Common myeloid progenitor, CD34-positive (primary cell): Measurements from ENCODE around the gene CACNA1H.

ENCODE experiments used
- CTCF ChIA-PET: fragments of 350-600 bp; sonication (Branson Sonifier 250); formaldehyde crosslinking; loops from one replicate; lab custom pipeline; 2021; ENCODE audit warnings: antibody characterized with exemption; lab: Charles Lee
- POLR2A ChIA-PET: fragments of 350-600 bp; sonication (Branson Sonifier 250); formaldehyde crosslinking; loops from one replicate; lab custom pipeline; 2021; ENCODE audit warnings: antibody characterized with exemption; lab: Charles Lee
- DNase-seq, 3 donors: peaks; one replicate each; pipeline versions ENCODE4 v3.0.0 to v3.0.0-alpha.2; 2013
- H3K27ac ChIP-seq, 2 experiments: 1 replicate in 1 of 2; 2 replicates in 1 of 2; pipeline ENCODE4 v1.7.0; 2013; ENCODE audit warnings: inconsistent platforms in 2 of 2, low read length in 2 of 2, mild to moderate bottlenecking in 2 of 2, low read depth in 1 of 2, moderate library complexity in 1 of 2; ENCODE audit not compliant: severe bottlenecking in 2 of 2, insufficient read depth in 1 of 2, poor library complexity in 1 of 2
- H3K27me3 ChIP-seq, 5 experiments: replicated peaks in 2 of 5; 1 replicate in 3 of 5; 2 replicates in 2 of 5; pipeline versions ENCODE4 v1.6.1 to v1.7.0; 2013; ENCODE audit warnings: low read length in 4 of 5, mild to moderate bottlenecking in 2 of 5, moderate library complexity in 2 of 5, inconsistent platforms in 1 of 5; ENCODE audit not compliant: insufficient read depth in 5 of 5, control insufficient read depth in 4 of 5
- H3K36me3 ChIP-seq, 4 experiments: 1 replicate in 2 of 4; 2 replicates in 2 of 4; pipeline versions ENCODE4 v1.6.1 to v1.7.0; 2013; ENCODE audit warnings: low read length in 3 of 4, control low read depth in 1 of 4, mild to moderate bottlenecking in 1 of 4; ENCODE audit not compliant: control insufficient read depth in 4 of 4, insufficient read depth in 4 of 4
- H3K4me1 ChIP-seq, 4 experiments: 1 replicate in 3 of 4; 2 replicates in 1 of 4; pipeline versions ENCODE4 v1.6.1 to v1.7.1; 2013; ENCODE audit warnings: low read length in 3 of 4, mild to moderate bottlenecking in 3 of 4, control low read depth in 1 of 4, inconsistent platforms in 1 of 4, moderate library complexity in 1 of 4; ENCODE audit not compliant: control insufficient read depth in 4 of 4, insufficient read depth in 4 of 4; ENCODE audit errors: control extremely low read depth in 1 of 4
- H3K4me3 ChIP-seq, 7 experiments: 1 replicate in 4 of 7; 2 replicates in 3 of 7; pipeline versions ENCODE4 v1.5.1 to v1.7.0; 2013; ENCODE audit warnings: mild to moderate bottlenecking in 7 of 7, low read length in 6 of 7, moderate library complexity in 6 of 7, inconsistent platforms in 2 of 7, low read depth in 2 of 7, control low read depth in 1 of 7; ENCODE audit not compliant: insufficient read depth in 4 of 7, control insufficient read depth in 1 of 7; ENCODE audit errors: extremely low read depth in 1 of 7
- H3K9me3 ChIP-seq, 5 experiments: 1 replicate in 4 of 5; 2 replicates in 1 of 5; pipeline versions ENCODE4 v1.6.1 to v1.7.1; 2013; ENCODE audit warnings: low read length in 4 of 5, mild to moderate bottlenecking in 2 of 5, inconsistent platforms in 1 of 5, low read depth in 1 of 5, moderate library complexity in 1 of 5; ENCODE audit not compliant: control insufficient read depth in 4 of 5, insufficient read depth in 2 of 5; ENCODE audit errors: control extremely low read depth in 1 of 5
- whole genome bisulfite sequencing: methylation state at CpG from one replicate; pipeline ENCODE4 v1.1.5; 2013; ENCODE audit not compliant: insufficient coverage; 5-methylcytosine and 5-hydroxymethylcytosine counted together

Gene CACNA1H

DNA sequence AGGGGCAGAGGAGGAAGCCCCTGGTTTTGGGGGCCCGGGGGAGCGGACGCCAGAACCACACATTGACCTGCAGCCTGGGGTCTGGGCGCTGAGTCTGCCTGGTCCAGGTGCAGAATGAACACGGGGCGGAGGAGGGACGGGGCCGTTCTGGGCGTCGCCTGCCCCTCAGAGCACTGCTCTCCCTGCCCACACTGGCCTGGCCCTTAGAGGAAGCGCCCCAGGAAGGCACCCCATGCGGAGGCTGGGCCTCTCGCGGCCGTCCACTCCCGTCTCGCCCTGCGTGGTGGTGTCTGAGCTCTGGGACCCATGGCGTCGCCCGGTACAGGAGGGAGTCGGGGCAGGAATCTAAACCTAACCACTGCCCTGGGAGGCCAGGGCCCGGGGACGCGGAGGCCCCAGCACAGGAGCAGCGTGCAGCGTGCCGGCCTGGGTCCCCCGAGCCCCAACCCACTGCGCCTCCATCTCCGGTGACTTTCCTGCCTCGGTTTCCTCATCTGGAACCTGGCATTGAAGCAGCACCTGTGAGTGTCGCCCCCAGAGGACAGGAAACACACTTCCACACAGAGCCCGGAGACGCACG lies 107.3 kb downstream of the CACNA1H start:
- Histone ChIP-seq H3K4me3 (no peak overlapping the region), H3K36me3 (no peaks in the 10 kb centered on the region), H3K9me3 (no peaks in the 10 kb centered on the region), H3K27me3 (peaks cover 0 to 52% (median 17%) of the 10 kb centered on the region in 5 experiments), H3K4me1 (peaks cover 0 to 14% (median 2%) of the 10 kb centered on the region in 4 experiments), H3K27ac (no peak overlapping the region)
- DNase-seq = no peak
- CTCF ChIA-PET = no interaction called here
- 67% methylated on average over 33 of the region's 36 CpGs for WGBS
- POLR2A ChIA-PET = no interaction called here

DNA sequence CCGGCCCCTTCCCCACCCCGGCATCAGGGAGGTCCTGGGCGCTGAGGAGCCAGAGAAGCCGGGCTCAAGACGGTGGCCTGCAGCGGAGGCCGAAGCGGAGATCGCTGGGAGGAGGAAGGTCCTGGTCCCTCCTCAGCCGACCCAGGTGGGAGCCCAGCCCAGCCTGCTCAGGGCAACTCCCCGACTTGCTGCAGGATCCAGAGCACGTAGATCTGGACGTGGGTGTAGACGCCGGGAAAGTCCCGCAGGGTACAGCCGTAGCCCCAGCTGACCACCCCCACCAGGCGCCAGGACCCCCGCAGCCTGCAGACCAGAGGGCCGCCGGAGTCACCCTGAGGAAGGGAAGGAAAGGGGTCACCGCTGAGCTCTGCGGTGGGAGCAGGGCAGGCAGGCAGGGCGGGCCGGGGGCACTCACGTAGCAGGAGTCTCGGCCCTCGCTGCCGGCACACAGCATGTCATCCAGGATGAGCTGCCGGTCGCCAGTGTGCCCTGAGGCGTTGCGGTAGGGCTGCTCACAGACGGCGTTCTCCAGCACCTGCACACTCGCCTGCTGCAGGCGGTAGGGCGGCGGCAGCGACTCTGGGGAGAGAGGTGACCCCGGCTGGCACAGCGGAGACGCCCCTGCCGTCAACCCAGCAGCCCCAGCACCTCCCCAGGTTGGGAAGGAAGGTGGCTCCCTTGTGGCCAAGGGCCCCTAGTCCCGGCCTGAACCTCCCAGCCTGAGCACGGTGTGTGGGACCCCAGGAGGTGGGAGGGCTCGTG lies 108.4 kb downstream of the CACNA1H start:
- peaks cover 0 to 8% (median 2%) of the 10 kb centered on the region in 4 experiments for H3K4me1 ChIP-seq
- DNase-seq = peak in 2 of 3 donors; percentile 47 to 64
- POLR2A ChIA-PET = interaction anchor here (0.5 kb wide), 1 partner anchor 377 kb away, joined by 3 read pairs; no protein-coding TSS in a partner anchor

GRCh38 chr16:1262210-1262845 lies 109.4 kb downstream of the CACNA1H start:
- H3K4me3 ChIP-seq = no peak overlapping the region
- no peak overlapping the region for H3K27ac ChIP-seq
- POLR2A ChIA-PET = no interaction called here
- WGBS = 89% methylated on average over 21 of the region's 32 CpGs
- no peak for DNase-seq
- H3K4me1 ChIP-seq = peaks cover 0 to 8% (median 2%) of the 10 kb centered on the region in 4 experiments
- H3K9me3 ChIP-seq = no peaks in the 10 kb centered on the region
- H3K27me3 ChIP-seq = peaks cover 0 to 52% (median 17%) of the 10 kb centered on the region in 5 experiments
- CTCF ChIA-PET = interaction anchor here (1.6 kb wide), 1 partner anchor 80 kb away, joined by 3 read pairs; no protein-coding TSS in a partner anchor
- H3K36me3 ChIP-seq = no peaks in the 10 kb centered on the region

More for the DNA sequence above, 108.4 kb downstream of the CACNA1H start:
- Histone ChIP-seq H3K4me3 (no peak overlapping the region), H3K9me3 (no peaks in the 10 kb centered on the region), H3K36me3 (no peaks in the 10 kb centered on the region), H3K27ac (no peak overlapping the region), H3K27me3 (peaks cover 0 to 52% (median 17%) of the 10 kb centered on the region in 5 experiments)
- 12% methylated on average over 31 of the region's 47 CpGs for WGBS
- CTCF ChIA-PET = interaction anchor here (1.6 kb wide), 1 partner anchor 81 kb away, joined by 3 read pairs; no protein-coding TSS in a partner anchor

DNA sequence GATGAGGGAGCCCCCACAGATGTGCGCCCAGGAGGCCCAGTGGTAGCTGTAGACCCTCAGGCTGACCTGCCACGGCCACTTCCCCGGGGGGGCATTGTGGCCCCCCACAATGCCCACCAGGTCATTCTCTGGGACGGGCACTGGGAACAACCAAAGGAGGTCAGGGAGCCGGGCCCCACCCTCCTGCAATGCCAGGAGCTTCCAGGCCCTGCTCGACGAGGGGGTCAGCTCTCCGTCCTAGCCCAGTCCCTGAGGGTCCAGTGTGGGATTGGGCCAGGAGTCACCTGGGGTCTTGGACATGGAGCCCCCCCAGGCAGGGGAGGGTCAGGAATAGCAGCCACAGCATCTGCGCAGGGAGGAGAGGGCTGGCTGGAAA lies 109.9 kb downstream of the CACNA1H start:
- WGBS = 95% methylated on average over 9 of the region's 9 CpGs
- peaks cover 0 to 8% (median 2%) of the 10 kb centered on the region in 4 experiments for H3K4me1 ChIP-seq
- no peak for DNase-seq
- H3K4me3 ChIP-seq = no peak overlapping the region
- peaks cover 0 to 47% (median 17%) of the 10 kb centered on the region in 5 experiments for H3K27me3 ChIP-seq
- H3K9me3 ChIP-seq = no peaks in the 10 kb centered on the region
- no peak overlapping the region for H3K27ac ChIP-seq
- CTCF ChIA-PET = no interaction called here
- no peaks in the 10 kb centered on the region for H3K36me3 ChIP-seq
- POLR2A ChIA-PET = no interaction called here

- peak in 1 of 3 donors; percentile 50 for DNase-seq
- POLR2A ChIA-PET = no interaction called here
- H3K27me3 ChIP-seq = peaks cover 0 to 45% (median 17%) of the 10 kb centered on the region in 5 experiments
- H3K4me1 ChIP-seq = peaks cover 0 to 8% (median 2%) of the 10 kb centered on the region in 4 experiments
- H3K9me3 ChIP-seq = no peaks in the 10 kb centered on the region
- no peak overlapping the region for H3K27ac ChIP-seq
- CTCF ChIA-PET = no interaction called here
- 87% methylated on average over 15 of the region's 15 CpGs for WGBS
- no peaks in the 10 kb centered on the region for H3K36me3 ChIP-seq
- H3K4me3 ChIP-seq = no peak overlapping the region
Observed at GRCh38 chr16:1263591-1264344, 110.9 kb downstream of the CACNA1H start.

DNA sequence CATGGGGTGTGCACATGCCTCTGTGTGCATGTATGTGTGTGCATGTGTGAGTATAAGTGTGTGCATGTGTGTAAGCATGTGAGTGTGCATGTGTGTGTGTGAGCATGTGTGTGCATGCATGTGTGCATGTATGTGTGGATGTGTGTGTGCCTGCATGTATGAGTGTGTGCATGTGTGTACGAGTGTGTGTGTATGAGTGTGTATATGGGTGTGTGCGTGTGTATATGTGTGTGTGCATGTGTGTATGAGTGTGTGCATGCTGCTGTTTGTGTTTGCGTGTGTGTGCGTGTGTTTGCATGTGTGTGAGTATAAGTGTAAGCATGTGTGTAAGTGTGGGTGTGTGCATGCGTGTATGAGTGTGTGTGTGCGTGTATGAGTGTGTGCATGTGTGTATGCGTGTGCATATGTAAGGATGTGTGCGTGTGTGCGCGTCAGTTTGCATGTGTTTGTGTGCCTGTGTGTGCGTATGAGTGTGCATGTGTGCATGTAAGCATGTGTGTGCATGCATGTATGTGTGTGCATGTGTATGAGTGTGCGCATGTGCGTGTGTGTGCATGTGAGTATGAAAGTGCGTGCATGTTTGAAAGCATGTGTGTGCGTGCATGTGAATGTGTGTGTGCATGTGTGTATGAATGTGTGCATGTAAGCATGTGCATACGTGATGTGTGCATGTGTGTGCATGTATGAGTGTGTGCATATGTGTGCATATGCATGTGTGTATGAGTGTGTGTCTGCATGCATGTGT lies 111.6 kb downstream of the CACNA1H start:
- 93% methylated on average over 15 of the region's 16 CpGs for WGBS
- Histone ChIP-seq H3K36me3 (no peaks in the 10 kb centered on the region), H3K9me3 (no peaks in the 10 kb centered on the region), H3K27me3 (peaks cover 0 to 37% (median 17%) of the 10 kb centered on the region in 5 experiments), H3K27ac (no peak overlapping the region), H3K4me3 (no peak overlapping the region), H3K4me1 (peaks cover 0 to under 1% (median 0%) of the 10 kb centered on the region in 4 experiments)
- DNase-seq = no peak
- POLR2A ChIA-PET = no interaction called here
- CTCF ChIA-PET = no interaction called here
